Stimulated activated CD4-positive, alpha-beta T cell treated with anti-CD3 and anti-CD28 coated beads, Interleukin-1b, Interleukin-23, amount 100 ng/mL, for 1 hour (primary cell): ENCODE results near the gene USF2.

Source experiments
- DNase-seq, 2 donors: peaks; one replicate each; pipeline ENCODE4 v3.0.0-alpha.2; 2020; ENCODE audit warnings: low read depth in 2 of 2

The USF2 gene

DNA sequence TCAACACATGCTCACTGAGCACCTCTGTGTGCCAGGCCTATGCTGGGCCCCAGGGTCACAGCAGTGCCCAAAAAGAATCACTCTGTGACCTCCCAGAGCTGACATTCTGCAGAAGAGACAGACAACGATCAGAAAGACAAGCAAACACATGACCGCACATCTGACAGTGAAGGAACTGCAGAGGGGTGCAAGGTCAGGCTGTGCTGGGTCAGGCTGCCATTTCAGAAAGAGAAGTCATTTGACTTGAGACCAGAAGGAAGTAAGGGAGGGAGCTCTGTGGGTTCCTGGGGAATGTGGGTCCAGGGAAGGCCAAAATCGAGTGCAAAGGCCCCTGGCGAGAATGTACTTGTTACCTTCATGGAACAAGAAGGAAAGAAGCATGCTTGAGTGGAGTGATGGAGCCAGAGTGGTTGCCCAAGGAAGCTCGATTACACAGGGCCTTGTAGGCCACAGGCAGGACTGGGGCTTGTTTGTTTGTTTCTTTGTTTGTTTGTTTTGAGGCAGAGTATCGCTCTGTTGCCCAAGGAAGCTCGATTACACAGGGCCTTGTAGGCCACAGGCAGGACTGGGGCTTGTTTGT is 48.8 kb downstream of the USF2 start:
- no peak for DNase-seq

DNA sequence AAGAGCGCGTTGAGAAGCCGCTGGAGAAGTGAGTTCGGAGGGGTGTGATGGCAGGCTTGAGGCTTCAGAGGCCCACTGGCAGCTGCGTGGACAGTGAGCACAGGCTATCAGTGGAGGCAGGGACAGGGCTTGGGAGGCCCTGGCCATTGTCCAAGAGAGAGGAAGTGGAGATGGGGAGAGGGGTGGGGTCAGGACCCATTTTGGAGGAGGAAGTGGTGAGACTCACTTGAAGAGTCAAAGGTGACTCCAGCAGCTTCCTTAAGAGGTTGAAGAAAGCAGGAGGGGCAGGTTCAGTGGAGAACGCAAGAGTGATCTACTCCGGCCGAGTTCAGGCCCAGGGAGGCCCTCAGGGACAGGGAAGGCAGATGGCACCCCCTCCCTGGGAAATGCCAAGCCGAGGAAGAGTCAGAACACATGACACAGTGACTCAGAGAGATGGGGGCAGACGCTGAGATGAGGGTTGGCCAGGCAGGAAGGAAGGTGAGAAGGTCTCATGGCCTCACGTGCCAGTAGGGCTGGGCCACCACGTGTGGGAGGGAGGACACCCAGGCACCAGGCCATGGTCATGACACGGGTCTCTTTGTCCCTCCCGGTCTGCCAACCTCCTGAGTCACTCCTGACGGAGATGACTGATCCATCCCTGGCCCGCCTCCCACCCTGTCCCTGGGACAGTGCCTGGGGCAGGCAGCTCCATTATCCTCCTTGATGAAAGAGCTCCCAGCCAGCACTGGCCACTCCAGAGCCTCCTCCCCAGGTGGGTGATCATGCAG is 50.1 kb downstream of the USF2 start:
- DNase-seq, result no peak

DNA sequence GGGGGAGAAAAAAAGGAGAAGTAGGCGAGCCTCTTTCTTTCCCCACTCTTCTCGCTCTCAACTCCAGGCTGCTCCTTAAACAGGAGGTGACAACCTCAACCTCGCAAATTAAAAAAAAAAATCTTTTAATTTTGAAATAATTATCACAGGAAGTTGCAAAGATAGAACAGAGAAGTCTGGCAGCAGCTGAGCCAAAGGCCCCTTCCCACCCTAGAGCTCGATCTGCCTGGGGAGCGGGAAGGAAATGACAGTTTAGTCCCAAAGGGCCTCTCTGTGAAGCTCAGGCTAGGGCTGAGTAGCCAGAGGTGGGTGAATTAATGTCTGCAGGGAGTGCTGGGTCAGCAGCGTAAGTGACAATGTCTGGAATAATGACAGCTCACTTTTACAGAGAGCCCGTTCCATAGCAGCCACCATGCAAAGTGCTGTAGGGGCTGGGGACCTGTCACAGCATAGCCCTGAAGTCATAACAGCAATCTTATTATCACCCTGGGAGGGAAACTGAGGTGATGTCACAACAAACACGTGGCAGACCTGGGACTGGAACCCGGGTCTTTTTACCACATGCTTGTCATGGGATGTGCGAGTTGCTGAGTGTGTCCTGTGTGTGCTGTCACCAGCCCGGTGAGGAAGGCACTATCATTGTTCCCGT is 51.4 kb downstream of the USF2 start:
- DNase-seq, result no peak

DNA sequence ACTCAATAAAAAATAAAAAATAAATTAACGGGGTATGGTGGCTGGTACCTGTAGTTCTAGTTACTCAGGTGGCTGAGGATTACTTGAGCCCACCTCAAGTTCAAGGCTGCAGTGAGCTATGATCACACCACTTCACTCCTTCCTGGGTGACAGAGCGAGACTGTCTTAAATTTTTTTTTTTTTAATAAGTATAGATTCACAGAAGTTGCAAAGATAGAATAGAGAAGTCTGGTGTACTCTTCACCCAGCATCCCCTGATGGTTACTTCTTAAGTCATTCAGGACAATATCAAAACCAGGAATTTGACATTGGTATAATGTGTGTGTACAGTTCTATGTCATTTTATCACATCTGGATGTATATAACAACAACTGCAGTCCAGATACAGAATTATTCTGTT is 52.5 kb downstream of the USF2 start:
- no peak for DNase-seq

DNA sequence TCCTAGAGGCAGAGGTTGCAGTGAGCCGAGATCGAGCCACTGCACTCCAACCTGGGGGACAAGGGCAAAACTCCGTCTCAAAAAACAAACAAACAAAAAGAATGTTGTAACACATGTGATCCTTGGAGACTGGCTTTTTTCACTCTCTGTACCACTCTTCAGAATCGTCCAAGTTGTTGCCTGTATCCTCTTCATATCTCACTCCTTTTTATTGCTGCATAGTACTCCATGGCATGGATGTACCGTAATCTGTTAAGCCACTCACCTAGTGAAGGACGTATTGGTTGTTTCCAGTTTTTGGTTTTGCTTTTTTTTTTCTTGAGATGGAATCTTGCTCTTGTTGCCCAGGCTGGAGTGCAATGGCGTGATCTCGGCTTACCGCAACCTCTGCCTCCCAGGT is 53.3 kb downstream of the USF2 start:
- DNase-seq, result no peak

DNA sequence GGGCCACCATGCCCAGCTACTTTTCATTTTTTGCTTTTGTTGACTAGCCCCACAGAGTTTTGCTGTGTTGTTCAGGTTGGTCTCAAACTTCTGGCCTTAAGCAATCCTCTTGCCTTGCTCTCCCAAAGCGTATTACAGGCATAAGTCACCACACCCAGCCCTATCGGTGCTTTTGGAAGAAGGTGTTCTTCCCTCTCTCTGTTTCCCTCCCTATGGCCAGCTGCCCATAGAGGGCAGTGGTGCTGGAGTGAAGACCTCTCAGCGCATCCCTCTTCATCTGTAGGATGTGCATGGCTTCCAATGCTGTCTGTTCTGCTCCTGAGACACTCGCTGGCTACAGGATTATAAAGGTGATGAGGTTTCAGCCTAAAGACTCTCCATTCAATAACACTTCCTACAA is 58.9 kb downstream of the USF2 start:
- no peak for DNase-seq

DNA sequence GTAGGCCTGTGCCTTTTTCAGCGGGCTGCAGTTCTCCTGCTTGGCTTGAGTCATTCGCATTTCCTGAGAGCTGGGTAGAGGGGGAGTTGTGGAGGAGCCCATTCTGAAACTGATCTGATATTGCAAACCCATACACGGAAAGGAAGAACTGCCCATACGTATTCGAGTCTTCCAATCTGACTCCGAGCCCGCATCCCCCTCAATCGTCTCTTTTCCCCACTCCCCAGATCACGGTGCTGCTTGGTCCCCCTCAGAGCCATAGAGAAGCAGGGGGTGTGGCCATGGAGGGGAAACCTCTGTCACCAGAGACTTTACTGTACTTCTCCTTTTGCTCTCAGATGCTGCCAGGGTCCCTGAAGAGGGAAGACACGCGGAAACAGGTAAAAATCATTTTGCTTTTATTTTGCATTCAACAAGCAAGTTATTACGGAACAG is 60.1 kb downstream of the USF2 start, which contains the start of gene CD22:
Gene CD22 (plus strand): TSS at position 337 of the 435 bp plus-strand sequence. CDS start 2,854 bp downstream, outside the sequence.
- DNase-seq, result no peak

DNA sequence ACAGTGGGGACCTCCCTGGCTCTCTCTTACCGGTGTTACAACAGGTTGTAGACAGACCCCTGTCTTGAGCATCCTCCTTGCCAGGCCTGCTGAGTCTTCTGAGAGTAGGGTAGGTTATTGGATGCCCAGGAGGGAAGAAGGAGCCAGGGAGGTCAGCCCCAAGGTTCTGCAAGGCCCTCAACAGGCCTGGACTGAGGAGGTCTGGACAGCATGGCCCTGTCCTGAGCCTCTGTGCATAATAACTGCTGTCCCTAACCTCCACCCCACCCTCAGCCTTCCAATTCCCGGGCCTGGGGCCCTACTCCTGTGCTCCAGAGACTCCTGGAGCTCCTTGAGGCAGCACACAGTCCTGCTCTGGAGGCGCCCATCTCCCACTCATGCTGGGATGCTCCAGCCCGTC is 60.6 kb downstream of the USF2 start:
- DNase-seq, result no peak
